K562 (cell line): ENCODE results near the gene SERINC5. TPM values are rescaled to one million over a fixed set of nuclear protein-coding genes. Genes with fewer than 3 reads are reported as not detected.

Source experiments
- ARID2 ChIP-seq: fragments of 450-650 bp; IDR thresholded peaks from 2 replicates; pipeline ENCODE4 v1.6.1; 2017; ENCODE audit warnings: antibody characterized with exemption, mild to moderate bottlenecking
- BCLAF1 ChIP-seq, 2 experiments: fragments of 450-650 bp in 1 of 2; IDR thresholded peaks; 2 replicates each; pipeline ENCODE4 v1.6.1; 2011 to 2017; ENCODE audit warnings: low read depth in 2 of 2, antibody characterized with exemption in 1 of 2, borderline replicate concordance in 1 of 2, low read length in 1 of 2, mild to moderate bottlenecking in 1 of 2, mixed read lengths in 1 of 2; ENCODE audit not compliant: control insufficient read depth in 1 of 2
- BDP1 ChIP-seq: IDR thresholded peaks from 3 replicates; pipeline ENCODE4 v1.6.1; 2011; ENCODE audit not compliant: insufficient read length, insufficient read depth
- CBX1 ChIP-seq: sonication (generic); IDR thresholded peaks from 2 replicates; pipeline ENCODE4 v1.6.1; 2016; ENCODE audit warnings: antibody characterized with exemption, low read depth, mild to moderate bottlenecking
- CHD4 ChIP-seq: fragments of 200-600 bp; sonication (generic); IDR thresholded peaks from 3 replicates; pipeline ENCODE4 v1.6.1; 2012; ENCODE audit warnings: low read depth, mild to moderate bottlenecking, mixed read lengths, low read length, inconsistent platforms; ENCODE audit not compliant: insufficient read depth, insufficient replicate concordance, poor library complexity, severe bottlenecking
- EP400 ChIP-seq: fragments of 450-650 bp; IDR thresholded peaks from 2 replicates; pipeline ENCODE4 v1.6.1; 2017; ENCODE audit warnings: antibody characterized with exemption, mild to moderate bottlenecking, moderate library complexity
- GABPB2 ChIP-seq: fragments of 250-450 bp; sonication (Bioruptor Pico); conservative IDR thresholded peaks from 2 replicates; pipeline ENCODE4 v1.5.1; 2021; ENCODE audit warnings: mild to moderate bottlenecking
- GTF2B ChIP-seq: IDR thresholded peaks from 2 replicates; pipeline ENCODE4 v1.6.1; 2011; ENCODE audit not compliant: insufficient read length; ENCODE audit errors: extremely low read depth
- MTF1 ChIP-seq: fragments of 250-450 bp; sonication (Bioruptor Pico); IDR thresholded peaks from 2 replicates; pipeline ENCODE4 v1.9.0; 2021; ENCODE audit warnings: moderate library complexity, mild to moderate bottlenecking, inconsistent platforms, borderline replicate concordance
- NFXL1 ChIP-seq: fragments of 450-650 bp; formaldehyde crosslinking; IDR thresholded peaks from 2 replicates; pipeline ENCODE4 v1.4.0; 2021; ENCODE audit warnings: mild to moderate bottlenecking
- NR3C1 ChIP-seq: sonication (generic); formaldehyde crosslinking; IDR thresholded peaks from 2 replicates; pipeline ENCODE4 v1.8.1; 2022; ENCODE audit warnings: missing genetic modification reagents
- POLR3A ChIP-seq: IDR thresholded peaks from 2 replicates; pipeline ENCODE4 v1.6.1; 2011; ENCODE audit warnings: borderline replicate concordance, mild to moderate bottlenecking, moderate library complexity; ENCODE audit not compliant: insufficient read length, insufficient read depth; ENCODE audit errors: extremely low read depth
- POU5F1 ChIP-seq: fragments of 150-350 bp; IDR thresholded peaks from 2 replicates; pipeline ENCODE4 v1.6.1; 2014; ENCODE audit warnings: borderline replicate concordance, low read length, low read depth, mild to moderate bottlenecking; ENCODE audit not compliant: partially characterized antibody
- SETDB1 ChIP-seq: IDR thresholded peaks from one replicate; pipeline ENCODE4 v1.6.1; 2012; ENCODE audit warnings: low read length, control low read depth, inconsistent platforms
- SNIP1 ChIP-seq: fragments of 450-650 bp; IDR thresholded peaks from 2 replicates; pipeline ENCODE4 v1.7.1; 2017; ENCODE audit warnings: low read depth, mild to moderate bottlenecking
- SP1 ChIP-seq: sonication (generic); formaldehyde crosslinking; IDR thresholded peaks from 2 replicates; pipeline ENCODE4 v1.8.1; 2022; ENCODE audit warnings: mild to moderate bottlenecking, missing genetic modification reagents
- XRCC5 ChIP-seq: fragments of 200-400 bp; formaldehyde crosslinking; IDR thresholded peaks from 2 replicates; pipeline ENCODE4 v1.6.1; 2017; ENCODE audit warnings: low read depth, mild to moderate bottlenecking, low read length
- ZFP30 ChIP-seq: fragments of 250-450 bp; sonication (Bioruptor Pico); IDR thresholded peaks from 2 replicates; pipeline ENCODE4 v1.8.0; 2022; ENCODE audit warnings: moderate library complexity, mild to moderate bottlenecking, inconsistent platforms, borderline replicate concordance
- ZNF518B ChIP-seq: fragments of 250-450 bp; sonication (Bioruptor Pico); IDR thresholded peaks from 2 replicates; pipeline ENCODE4 v1.5.0; 2021; ENCODE audit warnings: mild to moderate bottlenecking, moderate library complexity
- ZNF766 ChIP-seq: fragments of 200-800 bp; sonication (Bioruptor generic); conservative IDR thresholded peaks from 2 replicates; pipeline ENCODE4 v1.6.1; 2016; ENCODE audit warnings: missing genetic modification characterization, missing compliant biosample characterization
- polyA plus RNA-seq, 8 experiments: library from polyadenylated mRNA; depleted of rRNA in 4 of 8; stranded (reverse) in 5 of 8; unstranded in 3 of 8; fragments of >200 nt; fragmentation: Nextera tagmentation in 2 of 8; fragmentation: Illumina TruSeq in 1 of 8; extraction: Ambion mirVana in 2 of 8; extraction: Trizol in 1 of 8; gene quantifications; 2 replicates each; pipeline versions ENCODE4 v1.2.1 to v1.2.3, GENCODE V29; 2011 to 2014; ENCODE audit warnings: inconsistent platforms in 1 of 8, missing spikeins in 1 of 8
- total RNA-seq, 7 experiments: library from RNA; depleted of rRNA in 6 of 7; stranded (reverse); fragments of >200 nt in 6 of 7; fragmentation: Illumina TruSeq in 2 of 7; extraction: Trizol in 2 of 7; gene quantifications; 2 replicates each; pipeline versions ENCODE4 v1.2.1 to v1.2.3, GENCODE V29; 2011 to 2021; ENCODE audit warnings: low replicate concordance in 1 of 7

SERINC5 gene
- total and polyA plus RNA-seq, 9 of the 15 experiments (the other 6 are each of a cell fraction or from before 2014, with no cell fraction given): 1.4 to 7.9 (median 3.7) TPM

GRCh38 chr5:80076131-80077050 is 179.5 kb downstream of the SERINC5 start (continued):
- TF ChIP-seq GTF2B: no peak
- TF ChIP-seq EP400: no peak
- TF ChIP-seq GABPB2 (CRISPR knock-in tag): no peak
- no peak for TF ChIP-seq CBX1
- no peak; the same call in 1 of the 2 replicates for TF ChIP-seq ZNF766 (CRISPR knock-in tag)
- TF ChIP-seq ZFP30: no peak
- TF ChIP-seq MTF1 (CRISPR knock-in tag): no peak
- TF ChIP-seq SP1 (CRISPR knock-in tag): no peak
- no peak for TF ChIP-seq XRCC5
- no peak for TF ChIP-seq POLR3A
- no peak for TF ChIP-seq BDP1
- no peak for TF ChIP-seq BCLAF1 (IDR thresholded peaks at IDR 0.05; ENCODE audit: borderline replicate concordance in 1 of 2, control insufficient read depth in 1 of 2, low read depth in 2 of 2, low read length in 1 of 2)
- TF ChIP-seq ARID2: no peak
- no peak for TF ChIP-seq SETDB1
- no peak for TF ChIP-seq CHD4
- no peak for TF ChIP-seq NR3C1
- TF ChIP-seq SNIP1: no peak
- no peak for TF ChIP-seq ZNF518B (CRISPR knock-in tag)
- no peak for TF ChIP-seq NFXL1 (CRISPR knock-in tag)
- no peak for TF ChIP-seq POU5F1
